ENCODE data around the gene GLA. TPM values are rescaled to one million over a fixed set of nuclear protein-coding genes. Genes with fewer than 3 reads are reported as not detected.

The GLA gene
- total RNA-seq, 3 donors from 2014 or later = 20.5 to 43.0 (median 31.5) TPM

DNA sequence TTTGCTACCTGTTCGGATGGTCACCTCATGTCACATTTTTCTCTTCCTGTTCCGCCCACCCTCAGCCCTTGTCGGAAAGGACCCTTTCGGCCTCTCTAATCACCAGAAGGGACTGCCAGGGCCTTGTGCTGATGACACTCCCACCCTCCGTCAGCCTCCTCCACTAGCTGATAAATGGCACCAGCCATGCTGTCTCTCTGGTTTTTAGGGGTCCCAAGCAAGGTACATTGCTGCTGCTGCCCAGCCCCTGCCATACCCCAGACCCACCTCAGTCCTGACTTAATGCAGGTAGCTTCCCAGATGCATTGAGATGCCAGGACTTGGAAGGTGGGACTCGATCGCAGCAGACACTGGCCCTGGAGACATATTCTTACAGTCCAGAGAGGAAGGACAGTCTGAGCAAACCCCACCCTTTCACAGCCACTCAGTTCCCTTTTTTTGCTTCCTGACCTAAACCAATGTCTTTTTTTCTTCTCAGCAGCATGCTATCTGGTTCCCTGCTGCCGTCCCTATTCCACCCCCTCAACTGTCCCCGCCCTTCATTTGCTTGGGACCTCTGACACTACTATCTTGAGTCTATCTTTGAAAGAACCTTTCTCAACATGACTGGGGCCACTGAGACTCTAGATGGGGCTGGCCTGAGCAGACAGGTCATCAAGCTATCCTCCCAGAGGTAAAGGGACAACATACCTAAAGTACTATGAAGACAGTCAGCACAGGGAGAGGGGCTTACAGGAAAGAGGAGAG is 21.8 kb downstream of the GLA start, which contains the start of gene BTK:
Gene BTK, minus strand, starts transcription at position 397 of the 747 bp plus-strand sequence. CDS start 10,907 bp downstream, outside the sequence.
- DNase-seq (ENCODE audit: low spot score in 2 of 2) = no peak
- H3K27me3 ChIP-seq = peaks cover 0 to 39% of the 10 kb centered on the region in 2 donors
- intact Hi-C loops (cut with DNase I; ENCODE audit: low total_unique reads) = no loop called here
- H3K4me3 ChIP-seq = peak within 1 kb of the TSS in 2 of 3 donors; percentile 11 to 19
- H3K27ac ChIP-seq = no peak within 1 kb of the TSS
- no peaks in the 10 kb centered on the region for H3K4me1 ChIP-seq
- H3K36me3 ChIP-seq = no peaks in the 10 kb centered on the region
- TF ChIP-seq POLR2A (IDR thresholded peaks at IDR 0.05) (no peak), POLR2AphosphoS5 (IDR thresholded peaks at IDR 0.05) (no peak)
- TF ChIP-seq, protein P1, sequence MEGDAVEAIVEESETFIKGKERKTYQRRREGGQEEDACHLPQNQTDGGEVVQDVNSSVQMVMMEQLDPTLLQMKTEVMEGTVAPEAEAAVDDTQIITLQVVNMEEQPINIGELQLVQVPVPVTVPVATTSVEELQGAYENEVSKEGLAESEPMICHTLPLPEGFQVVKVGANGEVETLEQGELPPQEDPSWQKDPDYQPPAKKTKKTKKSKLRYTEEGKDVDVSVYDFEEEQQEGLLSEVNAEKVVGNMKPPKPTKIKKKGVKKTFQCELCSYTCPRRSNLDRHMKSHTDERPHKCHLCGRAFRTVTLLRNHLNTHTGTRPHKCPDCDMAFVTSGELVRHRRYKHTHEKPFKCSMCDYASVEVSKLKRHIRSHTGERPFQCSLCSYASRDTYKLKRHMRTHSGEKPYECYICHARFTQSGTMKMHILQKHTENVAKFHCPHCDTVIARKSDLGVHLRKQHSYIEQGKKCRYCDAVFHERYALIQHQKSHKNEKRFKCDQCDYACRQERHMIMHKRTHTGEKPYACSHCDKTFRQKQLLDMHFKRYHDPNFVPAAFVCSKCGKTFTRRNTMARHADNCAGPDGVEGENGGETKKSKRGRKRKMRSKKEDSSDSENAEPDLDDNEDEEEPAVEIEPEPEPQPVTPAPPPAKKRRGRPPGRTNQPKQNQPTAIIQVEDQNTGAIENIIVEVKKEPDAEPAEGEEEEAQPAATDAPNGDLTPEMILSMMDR (IDR thresholded peaks at IDR 0.05) = no peak
- H3K9me3 ChIP-seq = no peaks in the 10 kb centered on the region

DNA sequence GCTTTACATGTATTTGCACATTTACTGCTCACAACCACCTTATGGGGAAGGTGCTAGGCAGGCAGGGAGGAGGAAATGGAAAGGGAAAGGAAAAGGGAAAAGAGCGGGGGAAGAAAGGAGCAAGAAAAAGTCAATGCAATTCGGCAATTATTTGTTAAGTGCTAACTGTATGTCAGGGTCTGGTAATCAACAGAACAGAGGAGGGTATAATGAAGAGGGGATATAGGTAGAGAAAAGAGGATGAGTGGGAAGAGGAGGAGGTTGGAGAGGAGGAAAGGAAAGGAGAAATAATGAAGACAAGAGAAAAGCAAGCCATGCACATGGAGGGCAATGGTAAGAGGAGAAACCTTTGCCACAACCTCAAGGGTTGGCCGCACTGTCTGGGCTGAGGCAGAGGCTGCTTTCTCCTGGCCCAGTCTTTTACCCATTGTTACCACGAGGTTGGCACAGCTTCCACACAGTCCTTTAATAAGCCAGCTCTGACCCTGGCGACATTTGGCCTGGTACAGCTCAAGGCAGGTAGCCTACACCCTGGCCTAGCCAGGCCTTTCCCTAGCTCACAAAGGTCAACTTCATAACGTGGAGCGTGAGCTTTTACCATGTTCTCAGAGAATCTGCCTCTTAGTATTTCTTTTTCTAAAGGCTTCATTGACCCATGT is 22.6 kb downstream of the GLA start:
- TF ChIP-seq POLR2AphosphoS5 (IDR thresholded peaks at IDR 0.05) = no peak
- TF ChIP-seq, protein P1 (IDR thresholded peaks at IDR 0.05) = no peak
- no peak for TF ChIP-seq POLR2A (IDR thresholded peaks at IDR 0.05)
- Histone ChIP-seq H3K4me3 (peak overlapping the region in 1 of 3 donors; percentile 11), H3K36me3 (no peaks in the 10 kb centered on the region), H3K27ac (no peak overlapping the region), H3K9me3 (no peaks in the 10 kb centered on the region), H3K27me3 (peaks cover 0 to 39% of the 10 kb centered on the region in 2 donors), H3K4me1 (no peaks in the 10 kb centered on the region)
- no peak for DNase-seq (ENCODE audit: low spot score in 2 of 2)
- intact Hi-C loops (cut with DNase I; ENCODE audit: low total_unique reads) = no loop called here

DNA sequence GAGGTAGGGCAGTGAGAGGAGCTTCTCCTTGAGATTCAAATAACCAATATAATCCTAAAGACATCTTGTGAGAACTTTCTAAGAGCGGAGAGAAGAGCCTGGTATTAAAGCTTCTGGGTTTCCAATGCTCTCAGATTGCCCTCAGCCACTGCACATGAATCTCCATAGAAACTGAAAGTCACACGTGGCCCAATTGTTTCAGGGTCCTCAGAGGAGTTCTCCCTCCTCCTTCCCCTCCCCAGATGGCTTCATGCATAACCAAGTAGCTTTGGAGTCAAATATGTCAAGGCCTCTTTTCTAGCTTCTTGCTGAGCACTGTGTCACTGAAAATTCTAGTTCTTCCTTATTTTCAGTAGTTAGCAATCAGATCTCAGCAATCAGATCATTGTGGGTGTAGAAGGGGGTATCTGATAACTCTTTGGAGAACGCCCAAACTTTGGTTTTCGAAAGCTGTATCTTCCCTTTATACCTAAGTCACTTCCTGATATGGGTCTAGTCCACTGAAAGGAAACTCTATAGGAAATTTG is 24.0 kb downstream of the GLA start:
- H3K4me3 ChIP-seq = no peak overlapping the region
- peaks cover 0 to 35% of the 10 kb centered on the region in 2 donors for H3K27me3 ChIP-seq
- TF ChIP-seq POLR2A (IDR thresholded peaks at IDR 0.05) (no peak), POLR2AphosphoS5 (IDR thresholded peaks at IDR 0.05) (no peak)
- TF ChIP-seq, protein P1 (IDR thresholded peaks at IDR 0.05) = no peak
- H3K9me3 ChIP-seq = no peaks in the 10 kb centered on the region
- H3K4me1 ChIP-seq = no peaks in the 10 kb centered on the region
- H3K36me3 ChIP-seq = no peaks in the 10 kb centered on the region
- DNase-seq (ENCODE audit: low spot score in 2 of 2) = no peak
- no peak overlapping the region for H3K27ac ChIP-seq
- intact Hi-C loops (cut with DNase I; ENCODE audit: low total_unique reads) = no loop called here

DNA sequence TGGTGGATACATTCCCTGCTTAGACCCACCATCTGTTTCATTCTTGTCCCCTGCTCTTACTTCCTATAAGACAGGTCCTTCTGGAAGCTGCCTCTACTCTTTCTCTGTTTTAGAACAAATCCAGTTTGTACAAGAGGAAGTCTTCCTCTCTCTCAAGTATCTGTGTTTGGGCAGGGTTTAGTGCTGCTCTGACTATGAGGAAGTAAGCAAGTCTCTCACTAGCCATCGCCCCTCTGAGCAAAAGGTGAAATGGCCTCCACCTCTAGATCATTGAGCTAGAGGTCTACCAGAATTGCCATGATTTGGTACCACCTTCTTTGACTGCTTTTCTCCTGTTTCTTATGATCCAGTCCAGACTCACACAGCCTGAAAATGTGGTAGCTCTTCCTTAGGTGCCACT is 30.2 kb downstream of the GLA start:
- no peak for TF ChIP-seq POLR2AphosphoS5 (IDR thresholded peaks at IDR 0.05)
- no peak overlapping the region for H3K4me3 ChIP-seq
- DNase-seq (ENCODE audit: low spot score in 2 of 2) = no peak
- no peaks in the 10 kb centered on the region for H3K4me1 ChIP-seq
- intact Hi-C loops (cut with DNase I; ENCODE audit: low total_unique reads) = no loop called here
- no peak overlapping the region for H3K27ac ChIP-seq
- peaks cover 0 to 33% of the 10 kb centered on the region in 2 donors for H3K27me3 ChIP-seq
- H3K36me3 ChIP-seq = no peaks in the 10 kb centered on the region
- no peaks in the 10 kb centered on the region for H3K9me3 ChIP-seq

DNA sequence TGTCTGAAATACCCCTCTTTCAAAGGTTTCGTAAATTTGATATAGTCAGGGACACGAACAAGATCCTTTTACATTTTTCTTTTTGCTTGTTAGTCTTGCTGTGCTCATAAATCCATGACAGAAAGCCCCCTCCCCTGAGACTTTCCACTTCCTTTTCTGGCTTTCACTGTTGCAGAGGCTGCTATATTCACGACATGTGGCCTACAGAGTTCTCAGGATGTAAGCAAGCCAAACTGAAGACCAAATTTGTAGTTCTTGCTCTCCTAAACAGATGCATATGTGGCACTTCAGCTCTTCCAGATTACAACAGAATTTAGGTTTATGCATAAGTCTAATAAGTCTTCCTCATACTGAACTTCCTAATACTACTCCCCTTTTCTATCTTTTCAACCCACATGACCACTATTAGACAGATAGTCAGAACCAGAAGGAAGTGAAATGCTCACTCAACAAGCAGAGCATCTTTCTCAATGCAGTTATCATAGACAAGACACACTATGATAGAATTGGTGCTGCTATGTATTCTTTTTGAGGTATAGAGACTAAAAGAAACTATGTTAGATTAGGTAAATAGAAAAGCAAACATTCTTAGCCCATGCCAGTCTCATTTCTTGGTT is 36.7 kb downstream of the GLA start:
- Histone ChIP-seq H3K27ac (no peak overlapping the region), H3K4me3 (no peak overlapping the region), H3K9me3 (no peaks in the 10 kb centered on the region), H3K4me1 (no peaks in the 10 kb centered on the region), H3K27me3 (peaks cover 0 to 47% of the 10 kb centered on the region in 2 donors), H3K36me3 (no peaks in the 10 kb centered on the region)
- DNase-seq (ENCODE audit: low spot score in 2 of 2) = no peak
- intact Hi-C loops (cut with DNase I; ENCODE audit: low total_unique reads) = no loop called here
- TF ChIP-seq POLR2A (IDR thresholded peaks at IDR 0.05) (no peak), POLR2AphosphoS5 (IDR thresholded peaks at IDR 0.05) (no peak)
- TF ChIP-seq, protein P1 (IDR thresholded peaks at IDR 0.05) = no peak
